SK-N-SH treated with all-trans-retinoic acid at 6 μM for 48 hours (cell line): ENCODE measurements around the gene CYTH4.

ENCODE experiments used
- ATAC-seq: fragments of 200-7000 bp; cut with Tn5 transposase; 3 replicates; pipeline ENCODE4 v1.9.1; 2020; ENCODE audit warnings: mild to moderate bottlenecking, moderate library complexity
- ARNTL ChIP-seq: fragments of 450-650 bp; formaldehyde crosslinking; IDR thresholded peaks from 2 replicates; pipeline ENCODE4 v1.5.0; 2020; ENCODE audit warnings: low read depth, mild to moderate bottlenecking, moderate library complexity, borderline replicate concordance
- BACH2 ChIP-seq: fragments of 250-450 bp; sonication (Bioruptor Pico); IDR thresholded peaks from 2 replicates; pipeline ENCODE4 v1.9.0; 2021; ENCODE audit warnings: mild to moderate bottlenecking, borderline replicate concordance
- CSDC2 ChIP-seq: fragments of 250-450 bp; sonication (Bioruptor Pico); IDR thresholded peaks from 2 replicates; pipeline ENCODE4 v1.5.0; 2020; ENCODE audit warnings: mild to moderate bottlenecking, moderate library complexity
- ESRRG ChIP-seq: fragments of 250-450 bp; sonication (Bioruptor Pico); IDR thresholded peaks from 2 replicates; pipeline ENCODE4 v1.6.1; 2021; ENCODE audit warnings: mild to moderate bottlenecking
- GLIS3 ChIP-seq: fragments of 250-450 bp; sonication (Bioruptor Pico); IDR thresholded peaks from 2 replicates; pipeline ENCODE4 v1.5.0; 2020; ENCODE audit warnings: mild to moderate bottlenecking, moderate library complexity
- ISL1 ChIP-seq: fragments of 250-450 bp; sonication (Bioruptor Pico); IDR thresholded peaks from 2 replicates; pipeline ENCODE4 v2.1.2; 2022; ENCODE audit warnings: mild to moderate bottlenecking, moderate library complexity
- OSR1 ChIP-seq: fragments of 250-450 bp; sonication (Bioruptor Pico); IDR thresholded peaks from 2 replicates; pipeline ENCODE4 v1.8.0; 2022; ENCODE audit warnings: moderate library complexity, mild to moderate bottlenecking, inconsistent platforms
- PPARA ChIP-seq: fragments of 250-450 bp; sonication (Bioruptor Pico); IDR thresholded peaks from 2 replicates; pipeline ENCODE4 v1.5.0; 2020; ENCODE audit warnings: mild to moderate bottlenecking, borderline replicate concordance
- RARB ChIP-seq: fragments of 250-450 bp; sonication (Bioruptor Pico); IDR thresholded peaks from 2 replicates; pipeline ENCODE4 v1.8.0; 2021; ENCODE audit warnings: mild to moderate bottlenecking, moderate library complexity
- SNAI2 ChIP-seq: fragments of 250-450 bp; sonication (Bioruptor Pico); IDR thresholded peaks from 2 replicates; pipeline ENCODE4 v1.5.0; 2020; ENCODE audit warnings: mild to moderate bottlenecking, moderate library complexity
- TCF4 ChIP-seq: fragments of 250-450 bp; sonication (Bioruptor Pico); IDR thresholded peaks from 2 replicates; pipeline ENCODE4 v1.8.0; 2021; ENCODE audit warnings: mild to moderate bottlenecking, moderate library complexity, borderline replicate concordance
- TOX ChIP-seq: fragments of 250-450 bp; sonication (Bioruptor Pico); IDR thresholded peaks from 2 replicates; pipeline ENCODE4 v1.8.0; 2021; ENCODE audit warnings: mild to moderate bottlenecking, moderate library complexity, borderline replicate concordance
- ZC3H10 ChIP-seq: fragments of 250-450 bp; sonication (Bioruptor Pico); IDR thresholded peaks from 2 replicates; pipeline ENCODE4 v1.5.1; 2021; ENCODE audit warnings: mild to moderate bottlenecking, moderate library complexity
- ZFP3 ChIP-seq: fragments of 250-450 bp; sonication (Bioruptor Pico); IDR thresholded peaks from 2 replicates; pipeline ENCODE4 v1.5.0; 2020; ENCODE audit warnings: mild to moderate bottlenecking, moderate library complexity
- ZFP30 ChIP-seq: fragments of 450-650 bp; formaldehyde crosslinking; IDR thresholded peaks from 2 replicates; pipeline ENCODE4 v1.5.0; 2022; ENCODE audit warnings: mild to moderate bottlenecking, moderate library complexity
- ZNF565 ChIP-seq: fragments of 450-650 bp; formaldehyde crosslinking; conservative IDR thresholded peaks from 2 replicates; pipeline ENCODE4 v1.5.0; 2020; ENCODE audit warnings: low read depth, mild to moderate bottlenecking, moderate library complexity
- ZNF70 ChIP-seq: fragments of 450-650 bp; formaldehyde crosslinking; IDR thresholded peaks from 2 replicates; pipeline ENCODE4 v1.5.0; 2020; ENCODE audit warnings: mild to moderate bottlenecking, moderate library complexity
- ZNF8 ChIP-seq: fragments of 450-650 bp; formaldehyde crosslinking; IDR thresholded peaks from 2 replicates; pipeline ENCODE4 v1.5.0; 2020; ENCODE audit warnings: mild to moderate bottlenecking, moderate library complexity
- TF ChIP-seq, protein P1 (sequence below): fragments of 250-450 bp; sonication (Bioruptor Pico); IDR thresholded peaks from 2 replicates; pipeline ENCODE4 v1.5.1; 2021; ENCODE audit warnings: mild to moderate bottlenecking, moderate library complexity
- TF ChIP-seq, protein P2 (sequence below): fragments of 250-450 bp; sonication (Bioruptor Pico); IDR thresholded peaks from 2 replicates; pipeline ENCODE4 v1.5.0; 2020; ENCODE audit warnings: mild to moderate bottlenecking, moderate library complexity
- TF ChIP-seq, protein P3 (sequence below): fragments of 250-450 bp; sonication (Bioruptor Pico); IDR thresholded peaks from 2 replicates; pipeline ENCODE4 v1.8.0; 2020; ENCODE audit warnings: mild to moderate bottlenecking, moderate library complexity, borderline replicate concordance

CYTH4 gene

DNA sequence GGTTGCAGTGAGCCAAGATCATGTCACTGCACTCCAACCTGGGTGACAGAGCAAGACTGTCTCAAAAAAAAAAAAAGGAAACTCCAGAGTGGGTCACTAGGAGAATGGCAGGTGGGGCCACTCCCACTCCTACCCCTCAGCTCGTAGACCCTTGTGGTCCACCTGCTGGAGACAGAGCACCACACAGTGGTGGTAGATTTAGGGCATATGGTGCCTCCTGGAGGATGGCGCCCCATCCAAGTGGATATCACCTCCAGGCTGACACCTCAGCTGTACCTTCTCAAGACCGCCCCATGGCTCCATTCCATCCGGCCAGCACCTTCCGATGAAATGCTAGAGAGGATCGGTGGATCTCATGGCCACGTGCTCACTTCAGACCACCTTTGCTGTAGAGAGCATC is 6.2 kb downstream of the CYTH4 start:
- TF ChIP-seq ESRRG (CRISPR knock-in tag) (no peak), CSDC2 (CRISPR knock-in tag) (no peak), ARNTL (CRISPR knock-in tag) (no peak), RARB (CRISPR knock-in tag) (no peak), GLIS3 (CRISPR knock-in tag) (no peak), ISL1 (CRISPR knock-in tag) (no peak), TCF4 (CRISPR knock-in tag) (no peak), ZNF70 (CRISPR knock-in tag) (no peak), TOX (CRISPR knock-in tag) (no peak), SNAI2 (no peak), ZC3H10 (CRISPR knock-in tag) (no peak), ZNF565 (CRISPR knock-in tag) (no peak), PPARA (CRISPR knock-in tag) (no peak), BACH2 (CRISPR knock-in tag) (no peak)

DNA sequence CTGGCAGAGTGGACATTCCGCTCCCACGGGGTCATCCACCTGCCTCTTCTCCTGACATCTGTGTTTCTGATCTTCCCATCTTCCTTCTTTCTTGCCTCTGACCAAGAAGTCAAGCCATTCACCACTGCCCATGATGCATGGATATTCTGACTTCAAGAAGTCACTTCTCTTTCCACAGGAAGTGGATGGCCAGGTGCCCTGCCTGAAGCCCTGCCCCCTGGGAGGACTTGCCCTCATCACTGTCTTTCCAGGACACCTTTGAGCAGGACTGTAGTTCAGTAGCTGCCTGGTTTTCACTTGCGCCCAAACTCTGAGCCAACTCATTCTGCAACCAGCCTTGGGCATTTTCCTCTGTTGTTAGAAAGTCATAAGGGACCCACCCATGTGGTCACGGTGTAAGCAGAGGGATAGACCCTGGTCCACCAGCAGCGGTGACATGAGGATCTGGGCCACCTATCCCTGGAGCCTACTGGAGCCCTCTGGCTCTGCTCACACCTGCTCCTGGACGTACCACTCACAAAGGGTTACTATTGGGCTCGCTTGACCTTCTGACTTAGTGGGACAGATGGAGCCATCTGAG is 6.9 kb downstream of the CYTH4 start:
- no peak for TF ChIP-seq CSDC2 (CRISPR knock-in tag)
- TF ChIP-seq RARB (CRISPR knock-in tag): no peak
- TF ChIP-seq TCF4 (CRISPR knock-in tag): no peak
- TF ChIP-seq ZNF70 (CRISPR knock-in tag): no peak
- TF ChIP-seq, protein P1, sequence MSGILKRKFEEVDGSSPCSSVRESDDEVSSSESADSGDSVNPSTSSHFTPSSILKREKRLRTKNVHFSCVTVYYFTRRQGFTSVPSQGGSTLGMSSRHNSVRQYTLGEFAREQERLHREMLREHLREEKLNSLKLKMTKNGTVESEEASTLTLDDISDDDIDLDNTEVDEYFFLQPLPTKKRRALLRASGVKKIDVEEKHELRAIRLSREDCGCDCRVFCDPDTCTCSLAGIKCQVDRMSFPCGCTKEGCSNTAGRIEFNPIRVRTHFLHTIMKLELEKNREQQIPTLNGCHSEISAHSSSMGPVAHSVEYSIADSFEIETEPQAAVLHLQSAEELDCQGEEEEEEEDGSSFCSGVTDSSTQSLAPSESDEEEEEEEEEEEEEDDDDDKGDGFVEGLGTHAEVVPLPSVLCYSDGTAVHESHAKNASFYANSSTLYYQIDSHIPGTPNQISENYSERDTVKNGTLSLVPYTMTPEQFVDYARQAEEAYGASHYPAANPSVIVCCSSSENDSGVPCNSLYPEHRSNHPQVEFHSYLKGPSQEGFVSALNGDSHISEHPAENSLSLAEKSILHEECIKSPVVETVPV (CRISPR knock-in tag): no peak
- no peak for TF ChIP-seq SNAI2
- TF ChIP-seq, protein P2, sequence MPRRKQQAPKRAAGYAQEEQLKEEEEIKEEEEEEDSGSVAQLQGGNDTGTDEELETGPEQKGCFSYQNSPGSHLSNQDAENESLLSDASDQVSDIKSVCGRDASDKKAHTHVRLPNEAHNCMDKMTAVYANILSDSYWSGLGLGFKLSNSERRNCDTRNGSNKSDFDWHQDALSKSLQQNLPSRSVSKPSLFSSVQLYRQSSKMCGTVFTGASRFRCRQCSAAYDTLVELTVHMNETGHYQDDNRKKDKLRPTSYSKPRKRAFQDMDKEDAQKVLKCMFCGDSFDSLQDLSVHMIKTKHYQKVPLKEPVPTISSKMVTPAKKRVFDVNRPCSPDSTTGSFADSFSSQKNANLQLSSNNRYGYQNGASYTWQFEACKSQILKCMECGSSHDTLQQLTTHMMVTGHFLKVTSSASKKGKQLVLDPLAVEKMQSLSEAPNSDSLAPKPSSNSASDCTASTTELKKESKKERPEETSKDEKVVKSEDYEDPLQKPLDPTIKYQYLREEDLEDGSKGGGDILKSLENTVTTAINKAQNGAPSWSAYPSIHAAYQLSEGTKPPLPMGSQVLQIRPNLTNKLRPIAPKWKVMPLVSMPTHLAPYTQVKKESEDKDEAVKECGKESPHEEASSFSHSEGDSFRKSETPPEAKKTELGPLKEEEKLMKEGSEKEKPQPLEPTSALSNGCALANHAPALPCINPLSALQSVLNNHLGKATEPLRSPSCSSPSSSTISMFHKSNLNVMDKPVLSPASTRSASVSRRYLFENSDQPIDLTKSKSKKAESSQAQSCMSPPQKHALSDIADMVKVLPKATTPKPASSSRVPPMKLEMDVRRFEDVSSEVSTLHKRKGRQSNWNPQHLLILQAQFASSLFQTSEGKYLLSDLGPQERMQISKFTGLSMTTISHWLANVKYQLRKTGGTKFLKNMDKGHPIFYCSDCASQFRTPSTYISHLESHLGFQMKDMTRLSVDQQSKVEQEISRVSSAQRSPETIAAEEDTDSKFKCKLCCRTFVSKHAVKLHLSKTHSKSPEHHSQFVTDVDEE: no peak
- TF ChIP-seq, protein P3, sequence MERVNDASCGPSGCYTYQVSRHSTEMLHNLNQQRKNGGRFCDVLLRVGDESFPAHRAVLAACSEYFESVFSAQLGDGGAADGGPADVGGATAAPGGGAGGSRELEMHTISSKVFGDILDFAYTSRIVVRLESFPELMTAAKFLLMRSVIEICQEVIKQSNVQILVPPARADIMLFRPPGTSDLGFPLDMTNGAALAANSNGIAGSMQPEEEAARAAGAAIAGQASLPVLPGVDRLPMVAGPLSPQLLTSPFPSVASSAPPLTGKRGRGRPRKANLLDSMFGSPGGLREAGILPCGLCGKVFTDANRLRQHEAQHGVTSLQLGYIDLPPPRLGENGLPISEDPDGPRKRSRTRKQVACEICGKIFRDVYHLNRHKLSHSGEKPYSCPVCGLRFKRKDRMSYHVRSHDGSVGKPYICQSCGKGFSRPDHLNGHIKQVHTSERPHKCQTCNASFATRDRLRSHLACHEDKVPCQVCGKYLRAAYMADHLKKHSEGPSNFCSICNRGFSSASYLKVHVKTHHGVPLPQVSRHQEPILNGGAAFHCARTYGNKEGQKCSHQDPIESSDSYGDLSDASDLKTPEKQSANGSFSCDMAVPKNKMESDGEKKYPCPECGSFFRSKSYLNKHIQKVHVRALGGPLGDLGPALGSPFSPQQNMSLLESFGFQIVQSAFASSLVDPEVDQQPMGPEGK (CRISPR knock-in tag): no peak
- no peak for TF ChIP-seq TOX (CRISPR knock-in tag)
- TF ChIP-seq ZNF8 (CRISPR knock-in tag): no peak
- TF ChIP-seq ISL1 (CRISPR knock-in tag): no peak
- TF ChIP-seq BACH2 (CRISPR knock-in tag): no peak
- TF ChIP-seq ZNF565 (CRISPR knock-in tag): no peak
- TF ChIP-seq ZFP30: no peak
- no peak for TF ChIP-seq ZC3H10 (CRISPR knock-in tag)
- TF ChIP-seq GLIS3 (CRISPR knock-in tag): no peak
- TF ChIP-seq ARNTL (CRISPR knock-in tag): no peak
- ATAC-seq: no peak

More for the DNA sequence above, 6.2 kb downstream of the CYTH4 start:
- no peak for ATAC-seq

DNA sequence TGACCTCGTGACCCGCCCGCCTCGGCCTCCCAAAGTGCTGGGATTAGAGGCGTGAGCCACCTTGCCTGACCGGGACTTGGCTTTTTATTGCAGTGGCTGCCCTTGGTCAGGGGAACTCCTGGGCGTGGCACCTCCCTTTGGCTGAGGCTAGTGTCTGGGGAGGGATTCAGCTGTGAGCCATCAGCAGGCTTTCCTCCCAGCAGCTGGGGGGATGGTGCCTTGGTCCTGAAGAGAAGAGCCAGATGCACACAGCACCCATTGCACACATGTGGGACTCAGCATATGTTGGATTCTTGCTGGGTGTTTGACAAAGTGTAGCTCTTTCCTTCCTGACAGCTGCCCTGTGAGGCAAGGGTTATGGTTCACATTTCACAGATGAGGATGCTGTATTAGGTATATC is 8.4 kb downstream of the CYTH4 start:
- no peak for ATAC-seq
- TF ChIP-seq ZFP3 (CRISPR knock-in tag): no peak
- no peak for TF ChIP-seq TOX (CRISPR knock-in tag)
- no peak for TF ChIP-seq OSR1 (CRISPR knock-in tag)
- no peak for TF ChIP-seq RARB (CRISPR knock-in tag)
- TF ChIP-seq CSDC2 (CRISPR knock-in tag): no peak
- TF ChIP-seq PPARA (CRISPR knock-in tag): no peak
- TF ChIP-seq, protein P1 (CRISPR knock-in tag): no peak
- TF ChIP-seq GLIS3 (CRISPR knock-in tag): no peak
- no peak for TF ChIP-seq TCF4 (CRISPR knock-in tag)
- no peak for TF ChIP-seq BACH2 (CRISPR knock-in tag)
- TF ChIP-seq ARNTL (CRISPR knock-in tag): no peak
- no peak for TF ChIP-seq SNAI2
- TF ChIP-seq ZNF565 (CRISPR knock-in tag): no peak
- TF ChIP-seq, protein P2: no peak
- TF ChIP-seq ZNF8 (CRISPR knock-in tag): no peak
- no peak for TF ChIP-seq ZC3H10 (CRISPR knock-in tag)
- no peak for TF ChIP-seq ZFP30
